HepG2 (cell line): ENCODE measurements around the gene ANTXR1. TPM values are rescaled to one million over a fixed set of nuclear protein-coding genes. Genes with fewer than 3 reads are reported as not detected.

Source experiments
- HINFP ChIP-seq: sonication (generic); formaldehyde crosslinking; IDR thresholded peaks from 2 replicates; pipeline ENCODE4 v1.4.0; 2020; ENCODE audit warnings: low read depth, mild to moderate bottlenecking, missing genetic modification reagents
- MXD4 ChIP-seq: IDR thresholded peaks from 2 replicates; pipeline ENCODE4 v1.6.1; 2016; ENCODE audit warnings: mild to moderate bottlenecking, missing biosample characterization, missing genetic modification reagents
- PAXIP1 ChIP-seq: sonication (generic); formaldehyde crosslinking; conservative IDR thresholded peaks from 2 replicates; pipeline ENCODE4 v1.4.0; 2020; ENCODE audit warnings: mild to moderate bottlenecking, missing genetic modification reagents, moderate library complexity
- REPIN1 ChIP-seq: sonication (generic); formaldehyde crosslinking; IDR thresholded peaks from 2 replicates; pipeline ENCODE4 v1.8.0; 2022; ENCODE audit warnings: missing genetic modification reagents, low read depth, mild to moderate bottlenecking, borderline replicate concordance
- TFDP1 ChIP-seq: IDR thresholded peaks from 2 replicates; pipeline ENCODE4 v1.6.1; 2016; ENCODE audit warnings: missing compliant biosample characterization, missing genetic modification reagents, borderline replicate concordance
- ZBTB42 ChIP-seq: sonication (generic); formaldehyde crosslinking; IDR thresholded peaks from 2 replicates; pipeline ENCODE4 v1.5.0; 2020; ENCODE audit warnings: mild to moderate bottlenecking, missing genetic modification reagents
- ZC3H13 ChIP-seq: sonication (generic); formaldehyde crosslinking; IDR thresholded peaks from 2 replicates; pipeline ENCODE4 v1.8.1; 2023; ENCODE audit warnings: mild to moderate bottlenecking, missing genetic modification reagents, moderate library complexity
- ZFP62 ChIP-seq: sonication (generic); formaldehyde crosslinking; IDR thresholded peaks from 2 replicates; pipeline ENCODE4 v1.4.0; 2020; ENCODE audit warnings: missing genetic modification reagents
- ZFP82 ChIP-seq: sonication (generic); formaldehyde crosslinking; IDR thresholded peaks from 2 replicates; pipeline ENCODE4 v1.5.1; 2020; ENCODE audit warnings: mild to moderate bottlenecking, missing genetic modification reagents, borderline replicate concordance
- ZNF251 ChIP-seq: sonication (generic); formaldehyde crosslinking; IDR thresholded peaks from 2 replicates; pipeline ENCODE4 v1.9.0; 2021; ENCODE audit warnings: mild to moderate bottlenecking, missing genetic modification reagents
- ZNF383 ChIP-seq: sonication (generic); formaldehyde crosslinking; IDR thresholded peaks from 2 replicates; pipeline ENCODE4 v1.4.0; 2020; ENCODE audit warnings: missing genetic modification reagents, mild to moderate bottlenecking, borderline replicate concordance
- ZNF570 ChIP-seq: sonication (generic); formaldehyde crosslinking; IDR thresholded peaks from 2 replicates; pipeline ENCODE4 v1.4.0; 2020; ENCODE audit warnings: mild to moderate bottlenecking, missing genetic modification reagents, borderline replicate concordance
- ZNF572 ChIP-seq: sonication (generic); formaldehyde crosslinking; IDR thresholded peaks from 2 replicates; pipeline ENCODE4 v1.5.1; 2020; ENCODE audit warnings: mild to moderate bottlenecking, missing genetic modification reagents
- ZNF740 ChIP-seq: sonication (generic); formaldehyde crosslinking; IDR thresholded peaks from 2 replicates; pipeline ENCODE4 v1.4.0; 2020; ENCODE audit warnings: missing genetic modification reagents
- ZSCAN9 ChIP-seq: IDR thresholded peaks from 2 replicates; pipeline ENCODE4 v1.6.1; 2016; ENCODE audit warnings: borderline replicate concordance
- polyA plus RNA-seq, 8 experiments: library from polyadenylated mRNA; depleted of rRNA in 3 of 8; stranded (reverse) in 7 of 8; unstranded in 1 of 8; fragments of >200 nt; fragmentation: Illumina TruSeq in 4 of 8; extraction: Trizol in 4 of 8; gene quantifications; 2 replicates each; pipeline versions ENCODE4 v1.2.1 to v1.2.3, GENCODE V29; 2011 to 2016; ENCODE audit warnings: low read depth in 4 of 8, missing spikeins in 1 of 8, mixed read lengths in 1 of 8; ENCODE audit not compliant: insufficient read depth in 1 of 8
- total RNA-seq, 5 experiments: library from RNA; depleted of rRNA; stranded (reverse); fragments of >200 nt; fragmentation: Illumina TruSeq; extraction: Trizol; gene quantifications; 2 replicates each; pipeline ENCODE4 v1.2.3, GENCODE V29; 2016; ENCODE audit warnings: low read depth in 1 of 5
- TF ChIP-seq, protein P1 (sequence below): sonication (generic); formaldehyde crosslinking; IDR thresholded peaks from 2 replicates; pipeline ENCODE4 v1.4.0; 2020; ENCODE audit warnings: missing genetic modification reagents

Gene ANTXR1
- total and polyA plus RNA-seq, 2 of the 13 experiments (the other 11 are each of a cell fraction or from before 2014, with no cell fraction given) = 4.5 to 12.7 TPM

GRCh38 chr2:69279931-69280681, 267.1 kb downstream of the ANTXR1 start (continued):
- TF ChIP-seq ZC3H13 (CRISPR knock-in tag) (no peak), ZNF251 (CRISPR knock-in tag) (no peak), MXD4 (CRISPR knock-in tag) (no peak), TFDP1 (peak; percentile 45; the same call in 1 of the 2 replicates), ZNF740 (no peak), ZNF572 (CRISPR knock-in tag) (no peak), HINFP (CRISPR knock-in tag) (no peak), ZNF383 (no peak), ZBTB42 (CRISPR knock-in tag) (no peak), ZSCAN9 (CRISPR knock-in tag) (no peak), ZFP62 (CRISPR knock-in tag) (no peak), ZFP82 (CRISPR knock-in tag) (no peak), REPIN1 (peak; percentile 73; the same call in 1 of the 2 replicates), PAXIP1 (peak; percentile 65), ZNF570 (CRISPR knock-in tag) (no peak)
- TF ChIP-seq, protein P1, sequence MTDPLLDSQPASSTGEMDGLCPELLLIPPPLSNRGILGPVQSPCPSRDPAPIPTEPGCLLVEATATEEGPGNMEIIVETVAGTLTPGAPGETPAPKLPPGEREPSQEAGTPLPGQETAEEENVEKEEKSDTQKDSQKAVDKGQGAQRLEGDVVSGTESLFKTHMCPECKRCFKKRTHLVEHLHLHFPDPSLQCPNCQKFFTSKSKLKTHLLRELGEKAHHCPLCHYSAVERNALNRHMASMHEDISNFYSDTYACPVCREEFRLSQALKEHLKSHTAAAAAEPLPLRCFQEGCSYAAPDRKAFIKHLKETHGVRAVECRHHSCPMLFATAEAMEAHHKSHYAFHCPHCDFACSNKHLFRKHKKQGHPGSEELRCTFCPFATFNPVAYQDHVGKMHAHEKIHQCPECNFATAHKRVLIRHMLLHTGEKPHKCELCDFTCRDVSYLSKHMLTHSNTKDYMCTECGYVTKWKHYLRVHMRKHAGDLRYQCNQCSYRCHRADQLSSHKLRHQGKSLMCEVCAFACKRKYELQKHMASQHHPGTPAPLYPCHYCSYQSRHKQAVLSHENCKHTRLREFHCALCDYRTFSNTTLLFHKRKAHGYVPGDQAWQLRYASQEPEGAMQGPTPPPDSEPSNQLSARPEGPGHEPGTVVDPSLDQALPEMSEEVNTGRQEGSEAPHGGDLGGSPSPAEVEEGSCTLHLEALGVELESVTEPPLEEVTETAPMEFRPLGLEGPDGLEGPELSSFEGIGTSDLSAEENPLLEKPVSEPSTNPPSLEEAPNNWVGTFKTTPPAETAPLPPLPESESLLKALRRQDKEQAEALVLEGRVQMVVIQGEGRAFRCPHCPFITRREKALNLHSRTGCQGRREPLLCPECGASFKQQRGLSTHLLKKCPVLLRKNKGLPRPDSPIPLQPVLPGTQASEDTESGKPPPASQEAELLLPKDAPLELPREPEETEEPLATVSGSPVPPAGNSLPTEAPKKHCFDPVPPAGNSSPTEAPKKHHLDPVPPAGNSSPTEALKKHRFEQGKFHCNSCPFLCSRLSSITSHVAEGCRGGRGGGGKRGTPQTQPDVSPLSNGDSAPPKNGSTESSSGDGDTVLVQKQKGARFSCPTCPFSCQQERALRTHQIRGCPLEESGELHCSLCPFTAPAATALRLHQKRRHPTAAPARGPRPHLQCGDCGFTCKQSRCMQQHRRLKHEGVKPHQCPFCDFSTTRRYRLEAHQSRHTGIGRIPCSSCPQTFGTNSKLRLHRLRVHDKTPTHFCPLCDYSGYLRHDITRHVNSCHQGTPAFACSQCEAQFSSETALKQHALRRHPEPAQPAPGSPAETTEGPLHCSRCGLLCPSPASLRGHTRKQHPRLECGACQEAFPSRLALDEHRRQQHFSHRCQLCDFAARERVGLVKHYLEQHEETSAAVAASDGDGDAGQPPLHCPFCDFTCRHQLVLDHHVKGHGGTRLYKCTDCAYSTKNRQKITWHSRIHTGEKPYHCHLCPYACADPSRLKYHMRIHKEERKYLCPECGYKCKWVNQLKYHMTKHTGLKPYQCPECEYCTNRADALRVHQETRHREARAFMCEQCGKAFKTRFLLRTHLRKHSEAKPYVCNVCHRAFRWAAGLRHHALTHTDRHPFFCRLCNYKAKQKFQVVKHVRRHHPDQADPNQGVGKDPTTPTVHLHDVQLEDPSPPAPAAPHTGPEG (CRISPR knock-in tag) = no peak
